ENCODE data around the gene MAP6.

MAP6 gene

GRCh38 chr11:75627906-75628668 is 40.8 kb downstream of the MAP6 start:
- DNase-seq: no peak

- no peak for DNase-seq
Measured at GRCh38 chr11:75626889-75627529, 41.8 kb downstream of the MAP6 start.

- no peak for DNase-seq
Measured at GRCh38 chr11:75625991-75626888, 42.6 kb downstream of the MAP6 start.

- no peak for DNase-seq
Measured at GRCh38 chr11:75625021-75625420, 43.8 kb downstream of the MAP6 start.

- no peak for DNase-seq
Measured at GRCh38 chr11:75616281-75616680, 52.6 kb downstream of the MAP6 start.

GRCh38 chr11:75615751-75616150 is 53.1 kb downstream of the MAP6 start:
- no peak for DNase-seq

GRCh38 chr11:75611823-75612222 is 57.0 kb downstream of the MAP6 start:
- no peak for DNase-seq

GRCh38 chr11:75606099-75606498 is 62.7 kb downstream of the MAP6 start:
- no peak for DNase-seq

- DNase-seq: no peak
Measured at GRCh38 chr11:75603791-75604736, 64.8 kb downstream of the MAP6 start.

- DNase-seq: no peak
Measured at GRCh38 chr11:75602951-75603350, 65.9 kb downstream of the MAP6 start.

- DNase-seq: no peak
Measured at GRCh38 chr11:75601494-75601893, 67.3 kb downstream of the MAP6 start.

- no peak for DNase-seq
Measured at GRCh38 chr11:75600356-75600755, 68.5 kb downstream of the MAP6 start.

GRCh38 chr11:75598900-75599299 is 69.9 kb downstream of the MAP6 start:
- DNase-seq: no peak

GRCh38 chr11:75598264-75598663 is 70.6 kb downstream of the MAP6 start:
- no peak for DNase-seq

GRCh38 chr11:75597636-75598035 is 71.2 kb downstream of the MAP6 start:
- DNase-seq: peak; percentile 69

GRCh38 chr11:75596914-75597313 is 71.9 kb downstream of the MAP6 start:
- no peak for DNase-seq

- peak; percentile 74 for DNase-seq
Measured at GRCh38 chr11:75595429-75595828, 73.4 kb downstream of the MAP6 start.

- DNase-seq: no peak
Measured at GRCh38 chr11:75594211-75594610, 74.6 kb downstream of the MAP6 start.

- DNase-seq: no peak
Measured at GRCh38 chr11:75593286-75593915, 75.4 kb downstream of the MAP6 start.

- DNase-seq: no peak
Measured at GRCh38 chr11:75592715-75593114, 76.1 kb downstream of the MAP6 start.

- no peak for DNase-seq
Measured at GRCh38 chr11:75591966-75592365, 76.9 kb downstream of the MAP6 start.

GRCh38 chr11:75591371-75591770 is 77.5 kb downstream of the MAP6 start:
- peak; percentile 23 for DNase-seq

Measured in hematopoietic multipotent progenitor cell treated with erythropoietin and hydrocortisone succinate and interleukin-3 and kit ligand, for 4 days (in vitro differentiated cells).